Neural cell (in vitro differentiated cells): ENCODE data around the gene GALNT1.

Experiments
- EZH2 ChIP-seq: fragments of 200-600, 300-800 bp; shearing (Covaris generic), sonication (generic); IDR thresholded peaks from 2 replicates; pipeline ENCODE4 v1.6.1; 2014; ENCODE audit warnings: antibody characterized with exemption, low read length, borderline replicate concordance, mild to moderate bottlenecking; ENCODE audit not compliant: insufficient read depth, poor library complexity, severe bottlenecking
- POLR2AphosphoS5 ChIP-seq: IDR thresholded peaks from 2 replicates; pipeline ENCODE4 v1.6.1; 2012
- RAD21 ChIP-seq: fragments of 450-650 bp; conservative IDR thresholded peaks from 2 replicates; pipeline ENCODE4 v1.6.1; 2014; ENCODE audit warnings: antibody characterized with exemption, mild to moderate bottlenecking, moderate library complexity
- TF ChIP-seq, protein P1 (sequence below): fragments of 450-650 bp; IDR thresholded peaks from 2 replicates; pipeline ENCODE4 v1.5.1; 2014; ENCODE audit warnings: antibody characterized with exemption, mild to moderate bottlenecking, moderate library complexity; ENCODE audit not compliant: poor library complexity, severe bottlenecking
- TF ChIP-seq, protein P2 (sequence below): IDR thresholded peaks from 2 replicates; pipeline ENCODE4 v1.6.1; 2012; ENCODE audit warnings: borderline replicate concordance

- TF ChIP-seq, protein P1, sequence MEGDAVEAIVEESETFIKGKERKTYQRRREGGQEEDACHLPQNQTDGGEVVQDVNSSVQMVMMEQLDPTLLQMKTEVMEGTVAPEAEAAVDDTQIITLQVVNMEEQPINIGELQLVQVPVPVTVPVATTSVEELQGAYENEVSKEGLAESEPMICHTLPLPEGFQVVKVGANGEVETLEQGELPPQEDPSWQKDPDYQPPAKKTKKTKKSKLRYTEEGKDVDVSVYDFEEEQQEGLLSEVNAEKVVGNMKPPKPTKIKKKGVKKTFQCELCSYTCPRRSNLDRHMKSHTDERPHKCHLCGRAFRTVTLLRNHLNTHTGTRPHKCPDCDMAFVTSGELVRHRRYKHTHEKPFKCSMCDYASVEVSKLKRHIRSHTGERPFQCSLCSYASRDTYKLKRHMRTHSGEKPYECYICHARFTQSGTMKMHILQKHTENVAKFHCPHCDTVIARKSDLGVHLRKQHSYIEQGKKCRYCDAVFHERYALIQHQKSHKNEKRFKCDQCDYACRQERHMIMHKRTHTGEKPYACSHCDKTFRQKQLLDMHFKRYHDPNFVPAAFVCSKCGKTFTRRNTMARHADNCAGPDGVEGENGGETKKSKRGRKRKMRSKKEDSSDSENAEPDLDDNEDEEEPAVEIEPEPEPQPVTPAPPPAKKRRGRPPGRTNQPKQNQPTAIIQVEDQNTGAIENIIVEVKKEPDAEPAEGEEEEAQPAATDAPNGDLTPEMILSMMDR = no peak
- TF ChIP-seq RAD21 = no peak
- no peak for TF ChIP-seq EZH2
- no peak for TF ChIP-seq POLR2AphosphoS5
- TF ChIP-seq, protein P2, sequence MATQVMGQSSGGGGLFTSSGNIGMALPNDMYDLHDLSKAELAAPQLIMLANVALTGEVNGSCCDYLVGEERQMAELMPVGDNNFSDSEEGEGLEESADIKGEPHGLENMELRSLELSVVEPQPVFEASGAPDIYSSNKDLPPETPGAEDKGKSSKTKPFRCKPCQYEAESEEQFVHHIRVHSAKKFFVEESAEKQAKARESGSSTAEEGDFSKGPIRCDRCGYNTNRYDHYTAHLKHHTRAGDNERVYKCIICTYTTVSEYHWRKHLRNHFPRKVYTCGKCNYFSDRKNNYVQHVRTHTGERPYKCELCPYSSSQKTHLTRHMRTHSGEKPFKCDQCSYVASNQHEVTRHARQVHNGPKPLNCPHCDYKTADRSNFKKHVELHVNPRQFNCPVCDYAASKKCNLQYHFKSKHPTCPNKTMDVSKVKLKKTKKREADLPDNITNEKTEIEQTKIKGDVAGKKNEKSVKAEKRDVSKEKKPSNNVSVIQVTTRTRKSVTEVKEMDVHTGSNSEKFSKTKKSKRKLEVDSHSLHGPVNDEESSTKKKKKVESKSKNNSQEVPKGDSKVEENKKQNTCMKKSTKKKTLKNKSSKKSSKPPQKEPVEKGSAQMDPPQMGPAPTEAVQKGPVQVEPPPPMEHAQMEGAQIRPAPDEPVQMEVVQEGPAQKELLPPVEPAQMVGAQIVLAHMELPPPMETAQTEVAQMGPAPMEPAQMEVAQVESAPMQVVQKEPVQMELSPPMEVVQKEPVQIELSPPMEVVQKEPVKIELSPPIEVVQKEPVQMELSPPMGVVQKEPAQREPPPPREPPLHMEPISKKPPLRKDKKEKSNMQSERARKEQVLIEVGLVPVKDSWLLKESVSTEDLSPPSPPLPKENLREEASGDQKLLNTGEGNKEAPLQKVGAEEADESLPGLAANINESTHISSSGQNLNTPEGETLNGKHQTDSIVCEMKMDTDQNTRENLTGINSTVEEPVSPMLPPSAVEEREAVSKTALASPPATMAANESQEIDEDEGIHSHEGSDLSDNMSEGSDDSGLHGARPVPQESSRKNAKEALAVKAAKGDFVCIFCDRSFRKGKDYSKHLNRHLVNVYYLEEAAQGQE = no peak
Observed at GRCh38 chr18:35716169-35716831, 134.8 kb downstream of the GALNT1 start.
